Astrocyte of the cerebellum (primary cell): ENCODE data around the gene TMEM239.
A peak's percentile ranks its signal among the peaks of the same experiment; 100 is the strongest.

ENCODE experiments used
- DNase-seq: peaks from one replicate; pipeline ENCODE4 v3.0.0-alpha.2; 2011; ENCODE audit warnings: low read depth
- H3K4me3 ChIP-seq: 2 replicates; pipeline ENCODE4 v1.5.1; 2011; ENCODE audit warnings: mild to moderate bottlenecking, low read depth, low read length, moderate library complexity
- in situ Hi-C: cut with HindIII; loops from 2 replicates; pipeline ENCODE4 v1.10.0; 2017; ENCODE audit warnings: low sequenced_read_pairs
- TF ChIP-seq, protein P1 (sequence below): IDR thresholded peaks from 2 replicates; pipeline ENCODE4 v1.5.1; 2012; ENCODE audit warnings: low read length, low read depth, moderate library complexity, mild to moderate bottlenecking; ENCODE audit errors: missing control alignments

The TMEM239 gene

DNA sequence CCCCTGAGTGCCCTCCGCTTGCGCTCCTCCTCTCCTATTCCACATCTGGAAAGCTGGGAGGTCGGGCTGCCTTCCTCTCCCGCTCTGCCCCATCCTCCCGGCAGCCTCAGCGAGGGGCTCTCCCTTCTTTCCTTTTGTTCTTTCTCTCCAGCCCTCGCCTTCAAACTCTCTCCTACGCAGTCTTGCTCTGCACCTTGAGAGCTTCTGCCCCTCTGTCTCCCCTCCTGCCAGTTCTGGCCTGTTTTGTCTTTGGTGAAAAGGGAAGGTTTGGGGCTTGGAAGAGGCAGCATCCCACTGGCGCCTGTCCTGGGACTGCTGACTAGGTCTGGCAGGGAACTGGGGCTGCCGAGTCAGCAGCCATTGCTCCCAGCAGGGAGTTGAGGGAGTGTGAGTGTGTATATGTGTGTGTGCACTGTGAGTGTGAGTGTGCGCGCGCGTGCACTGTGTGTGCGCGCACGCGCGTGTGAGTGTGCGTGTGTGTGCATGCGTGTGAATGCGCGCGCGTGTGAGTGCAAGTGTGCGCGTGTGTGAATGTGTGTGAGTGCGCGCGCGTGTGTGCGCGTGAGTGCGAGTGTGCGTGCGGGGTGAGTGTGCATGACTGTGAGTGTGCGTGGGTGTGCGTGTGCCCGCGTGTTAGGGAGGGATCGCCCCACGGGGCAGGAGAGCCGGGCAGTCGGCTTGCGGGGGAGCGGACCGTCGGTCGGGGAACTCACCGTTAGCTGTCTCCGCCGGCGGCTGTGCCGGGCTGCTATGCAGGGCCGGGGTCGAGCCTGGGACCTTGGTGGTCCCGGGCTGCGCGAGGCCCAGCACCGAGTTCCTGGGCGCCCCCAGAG is 16.3 kb upstream of the TMEM239 start:
- in situ Hi-C loops: no loop called here
- no peak for DNase-seq
- TF ChIP-seq, protein P1, sequence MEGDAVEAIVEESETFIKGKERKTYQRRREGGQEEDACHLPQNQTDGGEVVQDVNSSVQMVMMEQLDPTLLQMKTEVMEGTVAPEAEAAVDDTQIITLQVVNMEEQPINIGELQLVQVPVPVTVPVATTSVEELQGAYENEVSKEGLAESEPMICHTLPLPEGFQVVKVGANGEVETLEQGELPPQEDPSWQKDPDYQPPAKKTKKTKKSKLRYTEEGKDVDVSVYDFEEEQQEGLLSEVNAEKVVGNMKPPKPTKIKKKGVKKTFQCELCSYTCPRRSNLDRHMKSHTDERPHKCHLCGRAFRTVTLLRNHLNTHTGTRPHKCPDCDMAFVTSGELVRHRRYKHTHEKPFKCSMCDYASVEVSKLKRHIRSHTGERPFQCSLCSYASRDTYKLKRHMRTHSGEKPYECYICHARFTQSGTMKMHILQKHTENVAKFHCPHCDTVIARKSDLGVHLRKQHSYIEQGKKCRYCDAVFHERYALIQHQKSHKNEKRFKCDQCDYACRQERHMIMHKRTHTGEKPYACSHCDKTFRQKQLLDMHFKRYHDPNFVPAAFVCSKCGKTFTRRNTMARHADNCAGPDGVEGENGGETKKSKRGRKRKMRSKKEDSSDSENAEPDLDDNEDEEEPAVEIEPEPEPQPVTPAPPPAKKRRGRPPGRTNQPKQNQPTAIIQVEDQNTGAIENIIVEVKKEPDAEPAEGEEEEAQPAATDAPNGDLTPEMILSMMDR: no peak
- peak overlapping the region; percentile 47 for H3K4me3 ChIP-seq

GRCh38 chr20:2800521-2801285 is 15.5 kb upstream of the TMEM239 start, which contains the start of gene CPXM1:
TSS of gene CPXM1 (minus strand) at chr20:2800627. CDS start at chr20:2800572, 55 bp downstream.
- no peak for DNase-seq
- in situ Hi-C loops: no loop called here
- peak within 1 kb of the TSS; percentile 47 for H3K4me3 ChIP-seq
- TF ChIP-seq, protein P1: no peak

GRCh38 chr20:2801286-2801728 is 14.9 kb upstream of the TMEM239 start:
- no peak overlapping the region for H3K4me3 ChIP-seq
- TF ChIP-seq, protein P1: no peak
- DNase-seq: no peak
- in situ Hi-C loops: no loop called here

GRCh38 chr20:2804041-2804828 is 11.9 kb upstream of the TMEM239 start:
- no peak overlapping the region for H3K4me3 ChIP-seq
- no peak for DNase-seq
- in situ Hi-C loops: no loop called here
- TF ChIP-seq, protein P1: no peak

DNA sequence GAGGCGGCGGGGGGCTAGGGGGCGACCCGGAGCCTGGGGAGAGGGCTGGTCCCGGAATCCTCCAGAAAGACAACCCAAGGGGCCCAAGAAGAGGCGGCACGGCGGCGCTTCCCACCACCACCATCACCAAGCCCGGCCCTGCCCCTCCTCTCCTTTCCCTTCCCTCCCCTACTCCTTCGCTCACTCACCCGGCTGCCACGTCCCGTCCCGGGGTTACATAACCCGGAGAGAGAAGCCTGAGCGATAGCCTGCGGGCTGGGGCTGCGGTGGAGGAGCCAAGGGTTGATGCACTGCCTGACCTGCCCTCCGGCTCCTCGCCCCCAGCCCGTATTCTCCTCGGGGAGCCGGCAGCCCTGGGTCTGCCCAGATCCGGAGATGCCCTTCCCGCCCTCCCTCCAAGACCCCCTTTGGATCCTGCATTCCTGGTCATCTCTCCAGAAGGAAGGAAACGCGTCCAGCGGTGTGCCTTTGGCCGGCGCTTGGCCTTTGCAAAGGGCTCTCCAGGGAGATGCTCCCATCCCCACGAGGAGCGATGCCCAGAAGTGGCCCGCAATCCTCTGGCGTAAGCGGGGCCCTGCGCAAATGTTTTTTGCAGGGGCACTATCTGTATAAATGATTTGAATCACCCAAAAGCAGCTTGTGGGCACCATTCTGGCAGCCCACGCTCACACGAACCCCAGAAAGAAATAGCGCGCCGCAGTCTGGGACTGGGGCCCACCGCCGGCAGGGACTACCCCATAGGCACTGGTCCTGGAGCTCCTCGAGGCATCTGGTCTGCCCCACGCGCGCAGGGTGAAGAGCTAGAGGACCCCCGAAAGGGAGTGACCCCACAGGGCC is 11.1 kb upstream of the TMEM239 start:
- no peak overlapping the region for H3K4me3 ChIP-seq

More for the DNA sequence above, 11.1 kb upstream of the TMEM239 start:
- DNase-seq: no peak
- in situ Hi-C loops: no loop called here
- TF ChIP-seq, protein P1: no peak
